ENCODE data around the gene CD274. TPM values are rescaled to one million over a fixed set of nuclear protein-coding genes. Genes with fewer than 3 reads are reported as not detected.

The CD274 gene
- total RNA-seq, 4 donors from 2014 or later, result 1.4 to 10.4 (median 6.7) TPM

GRCh38 chr9:5446451-5447236 is 3.7 kb upstream of the CD274 start:
- ATAC-seq (ENCODE audit: low FRiP score) (no peak), DNase-seq (ENCODE audit: low spot score) (no peak)
- TF ChIP-seq, protein P1, sequence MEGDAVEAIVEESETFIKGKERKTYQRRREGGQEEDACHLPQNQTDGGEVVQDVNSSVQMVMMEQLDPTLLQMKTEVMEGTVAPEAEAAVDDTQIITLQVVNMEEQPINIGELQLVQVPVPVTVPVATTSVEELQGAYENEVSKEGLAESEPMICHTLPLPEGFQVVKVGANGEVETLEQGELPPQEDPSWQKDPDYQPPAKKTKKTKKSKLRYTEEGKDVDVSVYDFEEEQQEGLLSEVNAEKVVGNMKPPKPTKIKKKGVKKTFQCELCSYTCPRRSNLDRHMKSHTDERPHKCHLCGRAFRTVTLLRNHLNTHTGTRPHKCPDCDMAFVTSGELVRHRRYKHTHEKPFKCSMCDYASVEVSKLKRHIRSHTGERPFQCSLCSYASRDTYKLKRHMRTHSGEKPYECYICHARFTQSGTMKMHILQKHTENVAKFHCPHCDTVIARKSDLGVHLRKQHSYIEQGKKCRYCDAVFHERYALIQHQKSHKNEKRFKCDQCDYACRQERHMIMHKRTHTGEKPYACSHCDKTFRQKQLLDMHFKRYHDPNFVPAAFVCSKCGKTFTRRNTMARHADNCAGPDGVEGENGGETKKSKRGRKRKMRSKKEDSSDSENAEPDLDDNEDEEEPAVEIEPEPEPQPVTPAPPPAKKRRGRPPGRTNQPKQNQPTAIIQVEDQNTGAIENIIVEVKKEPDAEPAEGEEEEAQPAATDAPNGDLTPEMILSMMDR (IDR thresholded peaks at IDR 0.05), result no peak

GRCh38 chr9:5447337-5447736 is 3.0 kb upstream of the CD274 start:
- TF ChIP-seq, protein P1 (IDR thresholded peaks at IDR 0.05), result no peak
- ATAC-seq (ENCODE audit: low FRiP score) (no peak), DNase-seq (ENCODE audit: low spot score) (no peak)

DNA sequence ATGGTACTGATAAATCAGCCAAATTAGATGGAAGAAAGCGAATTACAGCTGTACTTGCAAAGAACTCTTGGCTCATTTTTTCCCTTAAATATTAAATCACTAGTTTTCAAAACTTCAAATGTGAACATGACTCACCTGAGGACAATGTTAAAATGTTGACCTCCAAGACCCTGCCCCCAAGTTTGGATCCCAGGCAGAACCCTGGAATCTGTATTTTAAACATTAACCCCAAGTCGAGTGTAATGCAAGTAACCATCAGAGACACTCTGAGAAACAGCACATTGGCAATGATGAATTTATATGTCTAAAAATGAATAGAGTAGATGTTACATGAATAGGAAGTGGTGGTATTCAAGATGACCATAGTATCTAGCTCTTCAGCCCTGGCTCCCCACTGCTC is 2.3 kb upstream of the CD274 start:
- TF ChIP-seq, protein P1 (IDR thresholded peaks at IDR 0.05), result no peak
- DNase-seq (ENCODE audit: low spot score), result no peak
- no peak for ATAC-seq (ENCODE audit: low FRiP score)

- DNase-seq (ENCODE audit: low spot score) (no peak), ATAC-seq (ENCODE audit: low FRiP score) (no peak)
- TF ChIP-seq, protein P1 (IDR thresholded peaks at IDR 0.05), result no peak
Measured at GRCh38 chr9:5448461-5449435, 1.6 kb upstream of the CD274 start.

DNA sequence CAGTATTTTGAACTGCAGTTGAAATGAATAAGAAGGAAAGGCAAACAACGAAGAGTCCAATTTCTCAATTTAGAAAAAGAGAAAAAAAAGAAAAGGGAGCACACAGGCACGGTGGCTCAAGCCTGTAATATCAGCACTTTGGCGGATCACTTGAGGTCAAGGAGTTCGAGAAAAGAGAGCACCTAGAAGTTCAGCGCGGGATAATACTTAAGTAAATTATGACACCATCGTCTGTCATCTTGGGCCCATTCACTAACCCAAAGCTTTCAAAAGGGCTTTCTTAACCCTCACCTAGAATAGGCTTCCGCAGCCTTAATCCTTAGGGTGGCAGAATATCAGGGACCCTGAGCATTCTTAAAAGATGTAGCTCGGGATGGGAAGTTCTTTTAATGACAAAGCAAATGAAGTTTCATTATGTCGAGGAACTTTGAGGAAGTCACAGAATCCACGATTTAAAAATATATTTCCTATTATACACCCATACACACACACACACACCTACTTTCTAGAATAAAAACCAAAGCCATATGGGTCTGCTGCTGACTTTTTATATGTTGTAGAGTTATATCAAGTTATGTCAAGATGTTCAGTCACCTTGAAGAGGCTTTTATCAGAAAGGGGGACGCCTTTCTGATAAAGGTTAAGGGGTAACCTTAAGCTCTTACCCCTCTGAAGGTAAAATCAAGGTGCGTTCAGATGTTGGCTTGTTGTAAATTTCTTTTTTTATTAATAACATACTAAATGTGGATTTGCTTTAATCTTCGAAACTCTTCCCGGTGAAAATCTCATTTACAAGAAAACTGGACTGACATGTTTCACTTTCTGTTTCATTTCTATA is 602 bp upstream of the CD274 start:
- TF ChIP-seq, protein P1 (IDR thresholded peaks at IDR 0.05), result no peak
- no peak for ATAC-seq (ENCODE audit: low FRiP score)
- no peak for DNase-seq (ENCODE audit: low spot score)

DNA sequence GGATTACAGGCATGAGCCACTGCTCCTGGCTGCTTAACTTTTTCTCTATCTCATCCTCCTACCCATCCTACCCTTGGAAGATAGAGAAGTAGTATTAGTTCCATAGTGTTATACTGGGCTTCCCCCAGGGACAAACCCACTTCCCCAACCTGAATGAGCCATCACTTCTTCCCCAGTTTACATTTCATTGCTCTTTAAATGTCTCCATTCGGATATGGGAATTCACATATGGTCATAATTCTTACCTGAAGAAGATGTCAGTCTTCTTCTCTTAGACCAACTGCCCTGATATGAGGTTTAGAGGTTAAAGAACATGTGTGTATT is 1.9 kb downstream of the CD274 start:
- TF ChIP-seq, protein P1 (IDR thresholded peaks at IDR 0.05), result no peak
- DNase-seq (ENCODE audit: low spot score) (no peak), ATAC-seq (ENCODE audit: low FRiP score) (no peak)

Measured in omental fat pad (tissue), 4 donors.